ENCODE data around the gene HCRTR1. TPM values are rescaled to one million over a fixed set of nuclear protein-coding genes. Genes with fewer than 3 reads are reported as not detected.
A peak's percentile ranks its signal among the peaks of the same experiment; 100 is the strongest.

HCRTR1 gene
- total RNA-seq, 2 experiments from 2014 or later, result not detected

DNA sequence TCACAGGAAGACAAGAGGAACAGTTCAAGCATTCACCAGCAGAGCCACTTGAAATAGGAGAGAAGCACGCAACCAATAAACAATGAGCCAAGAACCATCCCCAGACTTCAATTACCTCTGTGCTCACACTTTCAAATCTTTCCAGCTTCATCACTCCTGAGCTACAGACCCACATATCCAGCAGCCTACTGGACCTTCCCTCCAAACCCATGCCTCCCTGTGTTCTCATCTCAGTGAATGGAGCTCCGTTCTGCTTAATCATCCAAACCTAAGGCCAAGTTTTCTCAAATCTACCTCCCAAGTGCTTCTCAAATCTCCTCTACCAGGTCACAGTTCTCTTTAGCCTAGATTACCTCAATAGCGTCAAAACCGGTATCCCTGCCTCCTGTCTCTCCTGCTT lies 23.5 kb downstream of the HCRTR1 start:
- ChIA-PET CTCF (interaction anchor here (1.0 kb wide), 1 partner anchor 148 kb away, joined by 3 read pairs; no protein-coding TSS in a partner anchor), POLR2A (no interaction called here)
- H3K36me3 Mint-ChIP-seq (ENCODE audit: low read depth), result no peaks in the 10 kb centered on the region
- no peaks in the 10 kb centered on the region for H3K9me3 Mint-ChIP-seq (ENCODE audit: insufficient read depth)
- no peak overlapping the region for H3K4me3 Mint-ChIP-seq
- peaks cover 39% of the 10 kb centered on the region for H3K4me1 Mint-ChIP-seq (ENCODE audit: low read depth)
- no peak overlapping the region for H3K27ac Mint-ChIP-seq
- H3K27me3 Mint-ChIP-seq (ENCODE audit: low read depth), result no peaks in the 10 kb centered on the region
- ATAC-seq, result no peak
- no peak for DNase-seq

DNA sequence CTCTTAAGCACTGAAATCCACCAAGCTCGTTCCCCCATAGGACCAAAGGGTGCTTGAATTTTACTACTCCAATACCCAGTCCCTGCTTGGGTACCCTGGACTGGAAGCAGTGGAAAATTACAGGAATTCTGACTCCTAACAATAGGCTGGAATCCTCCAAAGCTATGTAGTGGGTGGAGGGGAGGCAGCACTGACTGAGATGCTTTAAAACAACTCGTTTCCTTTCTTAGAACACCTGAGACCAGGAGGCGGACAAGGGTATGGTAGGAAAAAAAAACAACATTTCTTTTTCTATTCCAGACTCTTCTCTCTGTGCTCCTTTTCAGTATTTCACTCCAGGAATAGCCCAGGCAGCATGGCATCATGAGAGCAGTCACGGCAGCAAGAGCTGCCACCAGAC lies 24.9 kb downstream of the HCRTR1 start:
- peaks cover 39% of the 10 kb centered on the region for H3K4me1 Mint-ChIP-seq (ENCODE audit: low read depth)
- no peaks in the 10 kb centered on the region for H3K9me3 Mint-ChIP-seq (ENCODE audit: insufficient read depth)
- H3K4me3 Mint-ChIP-seq, result no peak overlapping the region
- ATAC-seq (no peak), DNase-seq (no peak)
- H3K27ac Mint-ChIP-seq, result no peak overlapping the region
- ChIA-PET POLR2A (no interaction called here), CTCF (interaction anchor here (0.7 to 3.4 kb wide), 3 partner anchors 10 to 147 kb away, joined by 3 to 20 read pairs (median 5); no protein-coding TSS in a partner anchor)
- H3K27me3 Mint-ChIP-seq (ENCODE audit: low read depth), result no peaks in the 10 kb centered on the region
- H3K36me3 Mint-ChIP-seq (ENCODE audit: low read depth), result no peaks in the 10 kb centered on the region

DNA sequence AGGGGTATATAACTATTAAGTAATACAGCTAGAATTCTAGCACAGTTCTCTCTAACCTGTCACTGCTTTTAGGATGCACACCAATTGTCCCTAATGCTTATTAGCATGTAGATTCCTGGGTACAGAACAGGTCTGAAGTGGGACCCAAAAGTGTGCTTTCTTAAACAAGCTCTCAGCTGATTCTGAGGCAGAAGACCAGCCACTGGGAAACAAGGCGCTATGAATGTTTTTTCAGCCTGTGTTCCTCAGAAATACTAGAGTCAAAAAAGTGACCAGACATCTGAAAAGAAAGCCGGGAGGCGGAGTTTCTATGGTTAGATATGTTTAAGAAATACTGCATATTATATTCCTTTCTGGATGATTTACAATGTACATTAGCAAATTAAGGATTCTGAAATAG lies 25.4 kb downstream of the HCRTR1 start:
- H3K4me3 Mint-ChIP-seq, result no peak overlapping the region
- no peak overlapping the region for H3K27ac Mint-ChIP-seq
- peaks cover 36% of the 10 kb centered on the region for H3K4me1 Mint-ChIP-seq (ENCODE audit: low read depth)
- ATAC-seq (no peak), DNase-seq (no peak)
- H3K9me3 Mint-ChIP-seq (ENCODE audit: insufficient read depth), result no peaks in the 10 kb centered on the region
- ChIA-PET POLR2A (interaction anchor here (1.5 kb wide), 1 partner anchor 11 kb away, joined by 5 read pairs; no protein-coding TSS in a partner anchor), CTCF (interaction anchor here (0.7 to 3.4 kb wide), 3 partner anchors 10 to 174 kb away, joined by 3 to 20 read pairs (median 5); no protein-coding TSS in a partner anchor)
- no peaks in the 10 kb centered on the region for H3K36me3 Mint-ChIP-seq (ENCODE audit: low read depth)
- H3K27me3 Mint-ChIP-seq (ENCODE audit: low read depth), result no peaks in the 10 kb centered on the region

DNA sequence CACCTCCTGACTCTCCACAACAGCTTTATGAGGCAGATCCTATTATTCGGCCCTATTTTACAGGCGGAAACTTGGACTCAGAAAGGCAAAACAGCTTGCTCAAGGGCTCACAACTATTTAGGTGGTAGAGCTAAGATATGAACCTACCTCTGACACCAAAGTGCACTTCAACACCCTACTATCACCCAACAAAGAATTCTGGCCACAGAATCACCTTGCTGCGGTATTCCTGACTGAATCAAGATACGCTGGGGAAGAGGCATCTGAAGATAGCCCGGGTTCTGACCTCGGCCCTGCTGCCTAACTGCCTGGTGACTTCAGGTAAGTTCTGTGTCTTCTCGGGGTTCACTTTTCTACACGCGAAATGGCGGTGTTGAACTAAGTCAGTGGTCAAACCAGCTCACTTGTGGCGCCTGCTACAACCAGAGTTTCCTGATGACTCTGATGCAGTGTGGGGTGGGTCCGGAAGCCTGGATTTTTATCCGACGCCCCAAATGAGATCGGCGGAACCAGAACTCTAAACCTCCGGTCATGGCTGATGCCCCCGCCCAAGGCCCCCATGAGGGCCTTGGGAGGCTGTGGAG lies 26.6 kb downstream of the HCRTR1 start:
- H3K4me1 Mint-ChIP-seq (ENCODE audit: low read depth), result peaks cover 26% of the 10 kb centered on the region
- POLR2A ChIA-PET, result interaction anchor here (0.6 to 1.9 kb wide), 7 partner anchors 9 to 246 kb away, joined by 3 to 10 read pairs (median 4); no protein-coding TSS in a partner anchor
- peak overlapping the region; percentile 91 for H3K4me3 Mint-ChIP-seq
- no peak for ATAC-seq
- H3K27ac Mint-ChIP-seq, result peak overlapping the region; percentile 100
- H3K27me3 Mint-ChIP-seq (ENCODE audit: low read depth), result no peaks in the 10 kb centered on the region
- no peak for DNase-seq
- CTCF ChIA-PET, result interaction anchor here (0.7 to 3.4 kb wide), 9 partner anchors 11 to 391 kb away, joined by 3 to 20 read pairs (median 4); no protein-coding TSS in a partner anchor
- H3K9me3 Mint-ChIP-seq (ENCODE audit: insufficient read depth), result no peaks in the 10 kb centered on the region
- no peaks in the 10 kb centered on the region for H3K36me3 Mint-ChIP-seq (ENCODE audit: low read depth)

DNA sequence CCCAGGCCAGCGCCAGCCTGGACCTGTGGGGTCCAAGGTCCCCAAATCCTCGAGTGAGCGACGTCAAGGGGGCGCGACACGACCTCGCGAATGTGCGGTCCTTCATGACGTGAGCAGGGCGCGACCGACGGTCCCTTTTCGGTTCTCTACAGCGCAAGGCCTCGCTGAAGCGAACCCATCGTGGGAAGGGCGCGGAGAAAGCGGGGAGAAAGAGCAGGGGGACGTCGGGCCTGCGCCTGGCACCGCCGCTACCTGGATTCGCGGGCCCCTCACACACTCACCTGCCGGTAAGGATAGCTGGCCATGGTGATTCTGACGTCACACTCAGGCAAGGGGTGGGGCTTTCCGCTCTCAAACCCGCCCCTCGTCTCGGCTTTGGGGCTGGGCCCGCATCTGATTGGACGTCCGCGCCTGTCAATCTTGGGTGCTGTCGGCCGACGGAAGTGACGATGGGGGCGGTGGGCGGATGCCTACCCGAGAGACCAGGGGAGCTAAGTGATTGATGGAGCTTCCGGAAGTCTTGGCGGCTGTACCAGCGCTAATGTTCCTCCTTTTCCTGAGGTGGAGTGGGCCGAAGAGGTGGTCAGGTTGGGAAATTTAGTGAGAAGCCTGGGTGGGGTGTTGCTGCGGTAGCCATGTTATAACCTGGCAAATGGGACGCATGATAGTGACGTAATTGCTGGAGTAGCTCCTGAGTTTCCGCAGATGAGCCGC lies 27.2 kb downstream of the HCRTR1 start, which contains the start of gene PEF1:
TSS of gene PEF1 (minus strand) at position 317 of the 714 bp plus-strand sequence. CDS start at position 305, 12 bp downstream.
- Mint-ChIP-seq H3K27ac (peak within 1 kb of the TSS; percentile 100), H3K4me1 (ENCODE audit: low read depth) (peaks cover 26% of the 10 kb centered on the region), H3K9me3 (ENCODE audit: insufficient read depth) (no peaks in the 10 kb centered on the region), H3K36me3 (ENCODE audit: low read depth) (no peaks in the 10 kb centered on the region), H3K27me3 (ENCODE audit: low read depth) (no peaks in the 10 kb centered on the region), H3K4me3 (peak within 1 kb of the TSS; percentile 91)
- ATAC-seq (peak; percentile 84), DNase-seq (peak; percentile 99)
- ChIA-PET POLR2A (interaction anchor here (0.5 to 1.9 kb wide), 15 partner anchors 9 to 369 kb away, joined by 3 to 10 read pairs (median 3); partner anchors contain the start of genes PTP4A2, SNRNP40 and ZCCHC17), CTCF (interaction anchor here (0.7 to 3.4 kb wide), 11 partner anchors 12 to 391 kb away, joined by 3 to 20 read pairs (median 4); no protein-coding TSS in a partner anchor)

DNA sequence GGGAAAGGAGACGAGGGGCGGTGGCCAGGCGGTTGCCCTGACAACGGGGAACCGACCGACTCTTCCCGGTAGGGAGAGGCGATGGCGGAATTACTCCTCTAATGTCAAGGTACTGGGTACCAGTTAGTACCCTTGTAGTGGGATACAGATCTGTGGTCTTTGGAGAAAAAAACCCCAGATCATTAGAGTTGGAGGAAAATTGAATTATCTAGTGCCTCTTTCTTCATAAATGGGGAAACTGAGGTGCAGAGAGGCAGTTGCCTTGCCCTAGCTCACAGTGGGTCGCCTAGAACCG lies 27.7 kb downstream of the HCRTR1 start:
- no peaks in the 10 kb centered on the region for H3K27me3 Mint-ChIP-seq (ENCODE audit: low read depth)
- ATAC-seq (no peak), DNase-seq (no peak)
- H3K4me1 Mint-ChIP-seq (ENCODE audit: low read depth), result peaks cover 26% of the 10 kb centered on the region
- H3K4me3 Mint-ChIP-seq, result peak overlapping the region; percentile 91
- H3K27ac Mint-ChIP-seq, result peak overlapping the region; percentile 100
- POLR2A ChIA-PET, result interaction anchor here (0.5 to 1.9 kb wide), 13 partner anchors 10 to 368 kb away, joined by 3 to 10 read pairs (median 3); partner anchors contain the start of genes PTP4A2, SNRNP40 and ZCCHC17
- H3K36me3 Mint-ChIP-seq (ENCODE audit: low read depth), result no peaks in the 10 kb centered on the region
- H3K9me3 Mint-ChIP-seq (ENCODE audit: insufficient read depth), result no peaks in the 10 kb centered on the region
- CTCF ChIA-PET, result interaction anchor here (0.9 to 3.4 kb wide), 7 partner anchors 12 to 144 kb away, joined by 3 to 20 read pairs (median 5); no protein-coding TSS in a partner anchor

DNA sequence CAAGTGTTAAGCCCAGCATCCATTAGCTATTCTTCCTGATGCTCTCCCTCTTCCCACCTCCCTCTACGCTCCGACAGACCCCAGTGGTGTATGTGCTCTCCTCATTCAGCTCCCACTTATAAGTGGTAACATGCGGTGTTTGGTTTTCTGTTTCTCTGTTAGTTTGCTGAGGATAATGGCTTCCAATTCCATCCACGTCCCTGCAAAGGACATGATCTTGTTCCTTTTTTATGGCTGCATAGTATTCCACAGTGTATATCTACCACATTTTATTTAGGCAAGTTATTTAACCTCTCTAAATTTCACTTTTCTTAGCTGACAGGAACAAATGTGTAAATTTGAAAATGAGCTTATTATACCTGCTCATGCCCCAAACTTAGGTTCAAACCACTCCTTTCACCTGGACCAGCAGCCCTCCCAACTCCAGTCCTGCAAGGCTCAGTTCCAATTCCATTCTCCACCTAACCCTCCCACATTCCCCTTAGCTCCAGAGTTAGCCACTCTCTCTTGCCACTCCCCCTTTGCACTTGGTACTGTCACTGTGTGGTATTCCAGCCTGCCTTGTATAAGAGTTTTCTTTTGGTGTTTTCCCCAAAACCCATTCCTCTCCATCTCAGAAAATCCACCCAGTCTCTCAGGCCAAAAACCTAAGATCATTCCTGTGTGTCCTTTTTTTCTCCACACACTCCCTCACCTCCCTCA lies 28.9 kb downstream of the HCRTR1 start:
- no peaks in the 10 kb centered on the region for H3K9me3 Mint-ChIP-seq (ENCODE audit: insufficient read depth)
- H3K4me1 Mint-ChIP-seq (ENCODE audit: low read depth), result peaks cover 26% of the 10 kb centered on the region
- H3K4me3 Mint-ChIP-seq, result peak overlapping the region; percentile 91
- no peaks in the 10 kb centered on the region for H3K27me3 Mint-ChIP-seq (ENCODE audit: low read depth)
- POLR2A ChIA-PET, result no interaction called here
- H3K36me3 Mint-ChIP-seq (ENCODE audit: low read depth), result no peaks in the 10 kb centered on the region
- no peak for DNase-seq
- CTCF ChIA-PET, result interaction anchor here (0.8 to 2.1 kb wide), 2 partner anchors 9 to 143 kb away, joined by 4 to 7 read pairs; no protein-coding TSS in a partner anchor
- ATAC-seq, result no peak
- H3K27ac Mint-ChIP-seq, result peak overlapping the region; percentile 100

DNA sequence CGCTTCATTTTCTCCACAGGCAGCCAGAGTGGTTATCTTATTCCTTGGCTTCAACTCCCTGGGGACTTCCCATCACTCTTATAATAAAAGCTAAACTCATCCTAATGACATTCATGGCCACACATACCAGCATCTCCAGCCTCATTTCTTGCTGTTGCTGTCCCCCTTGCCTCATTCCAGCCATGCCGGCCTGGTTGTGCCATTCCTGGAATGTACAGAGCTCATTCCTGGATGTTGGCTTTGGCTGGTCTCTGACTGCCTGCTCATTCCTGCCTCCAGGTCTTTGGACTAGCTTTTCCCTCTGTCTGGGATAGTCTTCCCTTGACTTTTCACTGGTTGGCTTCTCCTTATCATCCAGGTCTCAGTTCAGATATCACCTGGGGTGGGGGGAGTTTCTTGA lies 29.6 kb downstream of the HCRTR1 start:
- POLR2A ChIA-PET, result no interaction called here
- Mint-ChIP-seq H3K27ac (no peak overlapping the region), H3K4me1 (ENCODE audit: low read depth) (peaks cover 26% of the 10 kb centered on the region), H3K27me3 (ENCODE audit: low read depth) (no peaks in the 10 kb centered on the region), H3K36me3 (ENCODE audit: low read depth) (no peaks in the 10 kb centered on the region), H3K4me3 (no peak overlapping the region), H3K9me3 (ENCODE audit: insufficient read depth) (no peaks in the 10 kb centered on the region)
- no peak for ATAC-seq
- no peak for DNase-seq
- CTCF ChIA-PET, result interaction anchor here (1.4 to 2.1 kb wide), 2 partner anchors 84 to 142 kb away, joined by 3 to 7 read pairs; no protein-coding TSS in a partner anchor

DNA sequence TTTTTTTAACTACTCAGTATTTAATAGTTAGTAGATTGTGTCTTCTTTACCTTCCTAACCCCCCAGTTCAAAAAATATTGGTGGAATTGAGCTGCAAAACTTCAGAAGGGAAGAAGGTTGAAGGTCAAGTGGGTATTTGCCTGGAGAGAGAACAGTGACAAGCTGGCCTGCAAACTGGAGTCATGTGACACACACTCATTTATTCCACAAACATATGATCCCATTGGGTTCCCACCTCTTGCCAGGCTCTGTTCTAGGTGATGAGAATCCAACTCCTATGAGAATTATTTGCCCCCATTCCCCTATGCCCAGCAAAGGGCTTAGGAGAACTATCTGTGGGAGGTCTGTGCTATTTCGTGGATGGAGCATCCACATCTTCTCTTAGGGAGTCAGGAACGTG lies 30.7 kb downstream of the HCRTR1 start:
- no peak overlapping the region for H3K4me3 Mint-ChIP-seq
- no peak overlapping the region for H3K27ac Mint-ChIP-seq

DNA sequence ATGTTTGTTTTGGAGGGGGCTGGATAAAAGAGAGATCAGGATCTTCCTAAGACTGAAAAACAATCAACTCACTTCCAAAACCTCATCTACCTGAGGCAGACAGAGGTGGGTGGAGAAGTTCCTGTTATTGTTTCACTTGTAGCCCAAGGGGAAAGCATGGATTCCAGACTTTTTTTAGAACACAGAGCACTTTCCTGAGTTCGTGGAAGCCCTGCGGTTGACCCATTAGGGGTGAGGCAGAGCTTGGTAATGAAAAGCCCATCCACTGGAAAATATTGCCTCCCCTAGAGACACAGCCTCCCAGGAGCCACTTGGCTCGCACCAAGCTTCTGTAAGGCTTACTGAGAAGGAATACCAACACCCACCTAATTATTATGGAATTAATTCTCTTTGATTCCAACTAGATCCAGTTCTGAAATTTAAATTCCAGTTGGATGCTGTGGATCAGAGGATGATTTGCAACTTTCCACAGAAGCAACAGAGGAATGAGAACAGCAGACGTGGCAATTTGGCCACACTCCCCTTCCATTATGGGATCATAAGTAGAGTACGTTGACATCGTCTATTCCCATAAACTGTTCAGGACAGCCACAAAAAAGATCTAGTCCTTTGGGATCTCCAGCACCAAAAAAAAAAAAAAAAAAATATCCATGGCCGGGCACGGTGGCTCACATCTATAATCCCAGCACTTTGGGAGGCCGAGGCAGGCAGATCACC lies 31.3 kb downstream of the HCRTR1 start:
- peaks cover 21% of the 10 kb centered on the region for H3K4me1 Mint-ChIP-seq (ENCODE audit: low read depth)
- H3K36me3 Mint-ChIP-seq (ENCODE audit: low read depth), result no peaks in the 10 kb centered on the region
- no peak for DNase-seq
- H3K27me3 Mint-ChIP-seq (ENCODE audit: low read depth), result no peaks in the 10 kb centered on the region
- H3K27ac Mint-ChIP-seq, result no peak overlapping the region
- ATAC-seq, result no peak
- POLR2A ChIA-PET, result interaction anchor here (0.6 kb wide), 1 partner anchor 62 kb away, joined by 4 read pairs; no protein-coding TSS in a partner anchor
- H3K4me3 Mint-ChIP-seq, result no peak overlapping the region
- CTCF ChIA-PET, result interaction anchor here (1.4 kb wide), 1 partner anchor 85 kb away, joined by 3 read pairs; no protein-coding TSS in a partner anchor
- H3K9me3 Mint-ChIP-seq (ENCODE audit: insufficient read depth), result no peaks in the 10 kb centered on the region

More for the DNA sequence above, 30.7 kb downstream of the HCRTR1 start:
- H3K36me3 Mint-ChIP-seq (ENCODE audit: low read depth), result no peaks in the 10 kb centered on the region
- no peaks in the 10 kb centered on the region for H3K9me3 Mint-ChIP-seq (ENCODE audit: insufficient read depth)
- DNase-seq, result no peak
- H3K4me1 Mint-ChIP-seq (ENCODE audit: low read depth), result peaks cover 26% of the 10 kb centered on the region
- ChIA-PET CTCF (interaction anchor here (0.7 to 1.4 kb wide), 2 partner anchors 30 to 85 kb away, joined by 3 read pairs; no protein-coding TSS in a partner anchor), POLR2A (interaction anchor here (0.6 kb wide), 1 partner anchor 62 kb away, joined by 4 read pairs; no protein-coding TSS in a partner anchor)
- ATAC-seq, result no peak
- H3K27me3 Mint-ChIP-seq (ENCODE audit: low read depth), result no peaks in the 10 kb centered on the region
